Activated CD8-positive, alpha-beta memory T cell treated with anti-CD3 and anti-CD28 coated beads, Interleukin-2, amount 10 ng/mL, durations not matched to agents 7 days and 5 days (primary cell): Measurements from ENCODE around the gene PRKACA. TPM values are rescaled to one million over a fixed set of nuclear protein-coding genes. Genes with fewer than 3 reads are reported as not detected.
A peak's percentile ranks its signal among the peaks of the same experiment; 100 is the strongest.
"Not testable (repeated sequence)": the region's sequence is repeated elsewhere in the genome, so short reads cannot be mapped to it uniquely, and the experiment has no call there.

Source experiments
- ATAC-seq: fragments of 150-1000 bp; cut with Tn5 transposase; one replicate; pipeline ENCODE4 v1.10.0; 2021; ENCODE audit warnings: moderate library complexity
- CTCF ChIA-PET: fragments of 350-600 bp; sonication (Branson Sonifier 250); formaldehyde crosslinking; loops from one replicate; lab custom pipeline; 2021; ENCODE audit warnings: antibody characterized with exemption; lab: Charles Lee
- DNase-seq: peaks from one replicate; pipeline ENCODE4 v3.0.0-alpha.2; 2020
- H3K27ac Mint-ChIP-seq: one replicate; pipeline ENCODE4 v1.8.0; 2021; ENCODE audit warnings: mild to moderate bottlenecking, mixed read lengths
- H3K27me3 Mint-ChIP-seq: one replicate; pipeline ENCODE4 v1.8.0; 2021; ENCODE audit warnings: mixed read lengths
- H3K36me3 Mint-ChIP-seq: one replicate; pipeline ENCODE4 v1.8.0; 2021; ENCODE audit warnings: mild to moderate bottlenecking, mixed read lengths
- H3K4me1 Mint-ChIP-seq: one replicate; pipeline ENCODE4 v1.8.0; 2021; ENCODE audit warnings: mixed read lengths
- H3K4me3 Mint-ChIP-seq: one replicate; pipeline ENCODE4 v1.8.0; 2021; ENCODE audit warnings: mild to moderate bottlenecking, moderate library complexity, mixed read lengths
- H3K9me3 Mint-ChIP-seq: one replicate; pipeline ENCODE4 v1.8.0; 2022; ENCODE audit warnings: low read depth, mixed read lengths
- total RNA-seq, 2 experiments: library from RNA; stranded (reverse); gene quantifications; one replicate each; pipeline ENCODE4 v1.2.3, GENCODE V29; 2021

Gene PRKACA
- total RNA-seq, 2 experiments from 2014 or later = 42.3 to 65.4 TPM

GRCh38 chr19:14156122-14156521 lies 38.6 kb upstream of the PRKACA start:
- no peaks in the 10 kb centered on the region for H3K27me3 Mint-ChIP-seq
- H3K27ac Mint-ChIP-seq = no peak overlapping the region
- no peak for DNase-seq
- H3K36me3 Mint-ChIP-seq = no peaks in the 10 kb centered on the region
- no peaks in the 10 kb centered on the region for H3K9me3 Mint-ChIP-seq
- no peaks in the 10 kb centered on the region for H3K4me1 Mint-ChIP-seq
- ATAC-seq = no peak
- H3K4me3 Mint-ChIP-seq = no peak overlapping the region
- CTCF ChIA-PET = no interaction called here

- Mint-ChIP-seq H3K36me3 (no peaks in the 10 kb centered on the region), H3K9me3 (no peaks in the 10 kb centered on the region), H3K4me1 (no peaks in the 10 kb centered on the region), H3K4me3 (no peak overlapping the region), H3K27me3 (no peaks in the 10 kb centered on the region), H3K27ac (no peak overlapping the region)
- CTCF ChIA-PET = no interaction called here
- DNase-seq (no peak), ATAC-seq (no peak)
Measured at GRCh38 chr19:14155371-14155770, 37.8 kb upstream of the PRKACA start.

GRCh38 chr19:14152713-14153112 lies 35.2 kb upstream of the PRKACA start:
- H3K4me3 Mint-ChIP-seq = no peak overlapping the region
- H3K27ac Mint-ChIP-seq = no peak overlapping the region
- DNase-seq (no peak), ATAC-seq (no peak)
- H3K36me3 Mint-ChIP-seq = no peaks in the 10 kb centered on the region
- CTCF ChIA-PET = interaction anchor here (1.1 kb wide), 1 partner anchor 95 kb away, joined by 3 read pairs; no protein-coding TSS in a partner anchor
- H3K4me1 Mint-ChIP-seq = peaks cover 19% of the 10 kb centered on the region
- no peaks in the 10 kb centered on the region for H3K27me3 Mint-ChIP-seq
- H3K9me3 Mint-ChIP-seq = no peaks in the 10 kb centered on the region

GRCh38 chr19:14150770-14151661 lies 33.5 kb upstream of the PRKACA start:
- ATAC-seq (no peak), DNase-seq (no peak)
- CTCF ChIA-PET = interaction anchor here (1.4 kb wide), 1 partner anchor 14 kb away, joined by 6 read pairs; the partner anchor contains the start of gene ASF1B
- Mint-ChIP-seq H3K4me3 (no peak overlapping the region), H3K27ac (peak overlapping the region; percentile 59), H3K27me3 (no peaks in the 10 kb centered on the region), H3K4me1 (peaks cover 19% of the 10 kb centered on the region), H3K36me3 (no peaks in the 10 kb centered on the region), H3K9me3 (no peaks in the 10 kb centered on the region)

DNA sequence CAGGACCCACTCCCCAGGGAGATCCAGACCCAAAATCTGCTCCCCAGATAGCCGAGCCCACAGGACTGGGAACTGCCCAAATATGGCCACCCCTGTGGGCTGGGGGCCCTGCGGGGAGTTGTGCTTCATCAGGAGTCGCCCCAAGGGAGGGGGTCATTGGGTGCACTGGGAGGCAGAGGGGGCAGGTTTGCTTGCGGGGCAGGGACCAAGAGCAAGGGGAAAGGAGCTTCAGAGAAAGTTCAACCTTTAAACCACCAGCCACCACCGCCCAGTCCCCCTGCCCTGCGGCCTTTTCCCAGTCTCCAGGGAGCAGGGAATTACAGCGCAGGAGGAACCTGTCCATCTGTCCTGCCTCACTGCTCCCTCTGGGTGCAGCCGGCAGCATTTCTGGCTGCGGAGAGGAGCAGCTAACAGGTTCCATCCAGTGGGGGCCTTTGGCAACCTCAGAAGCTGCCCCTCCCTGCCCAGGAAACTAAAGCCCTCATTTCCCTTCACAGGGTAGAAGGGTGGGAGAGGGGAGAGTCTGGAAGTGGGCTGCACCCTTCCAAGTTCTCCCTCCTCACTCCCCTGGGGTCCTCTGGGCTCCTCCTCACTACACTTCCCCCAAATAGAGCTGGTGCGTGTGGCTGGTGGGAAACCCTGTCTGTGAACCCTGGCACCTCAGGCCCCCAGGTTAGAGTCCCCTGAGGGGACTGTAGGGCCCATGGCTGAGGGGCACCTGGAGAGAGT lies 32.6 kb upstream of the PRKACA start:
- Mint-ChIP-seq H3K4me3 (no peak overlapping the region), H3K27me3 (no peaks in the 10 kb centered on the region), H3K4me1 (peaks cover 19% of the 10 kb centered on the region), H3K9me3 (no peaks in the 10 kb centered on the region), H3K36me3 (no peaks in the 10 kb centered on the region), H3K27ac (peak overlapping the region; percentile 85)
- ATAC-seq (peak; percentile 2), DNase-seq (no peak)
- CTCF ChIA-PET = interaction anchor here (1.3 to 1.4 kb wide), 2 partner anchors 13 to 357 kb away, joined by 3 to 6 read pairs; partner anchors contain the start of gene ASF1B

GRCh38 chr19:14149509-14149994 lies 32.0 kb upstream of the PRKACA start:
- Mint-ChIP-seq H3K4me1 (peaks cover 19% of the 10 kb centered on the region), H3K27ac (peak overlapping the region; percentile 85), H3K36me3 (no peaks in the 10 kb centered on the region), H3K27me3 (no peaks in the 10 kb centered on the region), H3K9me3 (no peaks in the 10 kb centered on the region), H3K4me3 (peak overlapping the region; percentile 69)
- CTCF ChIA-PET = interaction anchor here (1.3 to 2.8 kb wide), 3 partner anchors 12 to 358 kb away, joined by 3 to 22 read pairs (median 6); partner anchors contain the start of gene ASF1B
- DNase-seq (peak; percentile 69), ATAC-seq (peak; percentile 89)

- Mint-ChIP-seq H3K4me1 (peaks cover 19% of the 10 kb centered on the region), H3K4me3 (peak overlapping the region; percentile 69), H3K9me3 (no peaks in the 10 kb centered on the region), H3K36me3 (no peaks in the 10 kb centered on the region), H3K27ac (peak overlapping the region; percentile 85), H3K27me3 (no peaks in the 10 kb centered on the region)
- DNase-seq (no peak), ATAC-seq (no peak)
- CTCF ChIA-PET = interaction anchor here (1.0 to 2.8 kb wide), 8 partner anchors 9 to 358 kb away, joined by 3 to 22 read pairs (median 6); partner anchors contain the start of gene ASF1B
Measured at GRCh38 chr19:14148751-14149410, 31.3 kb upstream of the PRKACA start.

- H3K9me3 Mint-ChIP-seq = no peaks in the 10 kb centered on the region
- peaks cover 19% of the 10 kb centered on the region for H3K4me1 Mint-ChIP-seq
- CTCF ChIA-PET = interaction anchor here (1.0 to 2.8 kb wide), 9 partner anchors 8 to 347 kb away, joined by 3 to 22 read pairs (median 5); partner anchors contain the start of gene ASF1B
- ATAC-seq (peak; percentile 63), DNase-seq (peak; percentile 68)
- H3K4me3 Mint-ChIP-seq = no peak overlapping the region
- H3K36me3 Mint-ChIP-seq = no peaks in the 10 kb centered on the region
- no peaks in the 10 kb centered on the region for H3K27me3 Mint-ChIP-seq
- H3K27ac Mint-ChIP-seq = peak overlapping the region; percentile 71
Measured at GRCh38 chr19:14147797-14148605, 30.4 kb upstream of the PRKACA start.

DNA sequence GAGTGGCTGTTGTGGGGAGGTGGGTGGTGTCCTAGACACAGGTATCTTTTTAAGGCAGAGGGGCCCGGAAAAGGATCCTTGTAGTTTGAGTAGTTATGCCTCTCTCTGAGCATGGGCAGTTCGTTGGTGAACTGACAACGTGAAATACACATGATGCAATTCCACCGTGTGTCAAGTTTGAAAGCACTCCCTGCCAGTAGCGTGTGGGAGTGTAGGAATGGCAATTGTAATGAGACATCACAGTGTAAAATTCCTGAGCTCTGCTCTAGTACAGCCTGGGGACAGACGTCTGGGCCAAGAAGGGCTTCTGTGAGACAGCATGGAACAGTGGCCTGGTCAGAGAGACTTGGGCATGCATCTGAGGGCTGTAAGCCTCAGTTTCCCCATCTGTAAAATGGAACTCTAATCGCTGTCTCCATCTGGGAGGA lies 29.2 kb upstream of the PRKACA start:
- no peak overlapping the region for H3K4me3 Mint-ChIP-seq
- no peaks in the 10 kb centered on the region for H3K36me3 Mint-ChIP-seq
- DNase-seq (no peak), ATAC-seq (no peak)
- CTCF ChIA-PET = interaction anchor here (1.4 to 2.8 kb wide), 5 partner anchors 9 to 348 kb away, joined by 3 to 22 read pairs (median 16); partner anchors contain the start of gene ASF1B
- H3K27me3 Mint-ChIP-seq = no peaks in the 10 kb centered on the region
- H3K4me1 Mint-ChIP-seq = peaks cover 21% of the 10 kb centered on the region
- H3K27ac Mint-ChIP-seq = no peak overlapping the region
- no peaks in the 10 kb centered on the region for H3K9me3 Mint-ChIP-seq

DNA sequence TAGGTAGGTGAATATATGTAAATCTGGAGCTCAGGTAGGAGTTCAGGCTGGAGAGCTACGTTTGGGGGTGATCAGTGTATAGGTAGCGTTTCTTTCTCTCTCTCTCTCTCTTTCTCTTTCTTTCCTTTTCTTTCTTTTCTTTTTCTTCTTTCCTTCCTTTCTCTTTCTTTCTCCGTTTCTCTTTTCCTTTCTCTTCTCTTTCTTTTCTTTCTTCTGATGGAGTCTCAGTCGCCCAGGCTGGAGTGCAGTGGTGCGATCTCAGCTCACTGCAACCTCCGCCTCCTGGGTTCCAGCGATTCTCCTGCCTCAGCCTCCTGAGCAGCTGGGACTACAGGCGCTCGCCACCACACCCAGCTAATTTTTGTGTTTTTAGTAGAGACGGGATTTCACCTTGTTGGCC lies 28.6 kb upstream of the PRKACA start:
- not testable (repeated sequence) for DNase-seq, H3K27me3 Mint-ChIP-seq, H3K36me3 Mint-ChIP-seq, H3K9me3 Mint-ChIP-seq, ATAC-seq, H3K27ac Mint-ChIP-seq, H3K4me3 Mint-ChIP-seq
- peaks cover 21% of the 10 kb centered on the region for H3K4me1 Mint-ChIP-seq
- CTCF ChIA-PET = interaction anchor here (0.6 to 2.2 kb wide), 6 partner anchors 9 to 341 kb away, joined by 3 to 16 read pairs (median 4); partner anchors contain the start of gene ASF1B

- Mint-ChIP-seq H3K9me3 (no peaks in the 10 kb centered on the region), H3K27me3 (no peaks in the 10 kb centered on the region), H3K4me3 (no peak overlapping the region), H3K4me1 (peaks cover 21% of the 10 kb centered on the region), H3K36me3 (peaks cover 2% of the 10 kb centered on the region), H3K27ac (no peak overlapping the region)
- ATAC-seq (no peak), DNase-seq (no peak)
- CTCF ChIA-PET = interaction anchor here (1.0 to 2.2 kb wide), 5 partner anchors 8 to 204 kb away, joined by 3 to 16 read pairs (median 4); partner anchors contain the start of gene ASF1B
Measured at GRCh38 chr19:14145381-14145780, 27.8 kb upstream of the PRKACA start.
